Kidney epithelial cell (primary cell): ENCODE data around the gene ARL6IP5. TPM values are rescaled to one million over a fixed set of nuclear protein-coding genes. Genes with fewer than 3 reads are reported as not detected.

Experiments
- DNase-seq: peaks from one replicate; pipeline ENCODE4 v3.0.0-alpha.2; 2010; ENCODE audit warnings: low read depth
- H3K27me3 ChIP-seq: 2 replicates; pipeline ENCODE4 v1.6.0; 2011; ENCODE audit warnings: low read length; ENCODE audit not compliant: control insufficient read depth, insufficient read depth
- H3K36me3 ChIP-seq: 2 replicates; pipeline ENCODE4 v1.5.1; 2011; ENCODE audit warnings: low read length; ENCODE audit not compliant: control insufficient read depth, insufficient read depth
- H3K4me3 ChIP-seq: 2 replicates; pipeline ENCODE4 v1.5.1; 2011; ENCODE audit warnings: low read depth, mild to moderate bottlenecking, control low read depth, low read length
- CTCF ChIP-seq: IDR thresholded peaks from 2 replicates; pipeline ENCODE4 v1.5.1; 2011; ENCODE audit warnings: mild to moderate bottlenecking, moderate library complexity, low read length, control low read depth, inconsistent platforms; ENCODE audit not compliant: insufficient read depth, poor library complexity, severe bottlenecking
- total RNA-seq: library from RNA; depleted of rRNA; stranded (reverse); fragments of >200 nt; gene quantifications from 2 replicates; pipeline ENCODE4 v1.2.3, GENCODE V29; 2015

The ARL6IP5 gene
- total RNA-seq, 1 donor from 2014 or later = 86.6 TPM

- Histone ChIP-seq H3K4me3 (no peak overlapping the region), H3K27me3 (no peaks in the 10 kb centered on the region), H3K36me3 (peaks cover under 1% of the 10 kb centered on the region)
- no peak for DNase-seq
- no peak for TF ChIP-seq CTCF
Measured at GRCh38 chr3:69066121-69066520, 18.6 kb upstream of the ARL6IP5 start.

GRCh38 chr3:69072928-69073327 lies 11.8 kb upstream of the ARL6IP5 start:
- no peak for DNase-seq
- peaks cover 1% of the 10 kb centered on the region for H3K36me3 ChIP-seq
- no peak for TF ChIP-seq CTCF
- no peaks in the 10 kb centered on the region for H3K27me3 ChIP-seq
- no peak overlapping the region for H3K4me3 ChIP-seq

GRCh38 chr3:69079269-69080159 lies 5.2 kb upstream of the ARL6IP5 start:
- no peak for TF ChIP-seq CTCF
- no peaks in the 10 kb centered on the region for H3K36me3 ChIP-seq
- peak overlapping the region; percentile 82 for H3K4me3 ChIP-seq
- DNase-seq = no peak
- H3K27me3 ChIP-seq = no peaks in the 10 kb centered on the region

GRCh38 chr3:69080233-69080920 lies 4.4 kb upstream of the ARL6IP5 start, which contains the start of gene UBA3:
UBA3 (minus strand) TSS chr3:69080365; CDS start chr3:69080353, 12 bp downstream.
- peak; percentile 54 for DNase-seq
- no peak for TF ChIP-seq CTCF

GRCh38 chr3:69081583-69082262 lies 3.0 kb upstream of the ARL6IP5 start:
- no peaks in the 10 kb centered on the region for H3K36me3 ChIP-seq
- no peak for TF ChIP-seq CTCF
- peak; percentile 41 for DNase-seq
- H3K27me3 ChIP-seq = no peaks in the 10 kb centered on the region
- no peak overlapping the region for H3K4me3 ChIP-seq

More at GRCh38 chr3:69080233-69080920, 4.4 kb upstream of the ARL6IP5 start, which contains the start of gene UBA3:
- H3K4me3 ChIP-seq = peak within 1 kb of the TSS; percentile 82
- H3K27me3 ChIP-seq = no peaks in the 10 kb centered on the region
- H3K36me3 ChIP-seq = no peaks in the 10 kb centered on the region
